ENCODE results near the gene TCF4. TPM values are rescaled to one million over a fixed set of nuclear protein-coding genes. Genes with fewer than 3 reads are reported as not detected.

Gene TCF4
- total RNA-seq, 1 experiment from 2014 or later: 2.3 TPM

- Histone ChIP-seq H3K27me3 (ENCODE audit: control insufficient read depth, insufficient read depth, low read length) (no peaks in the 10 kb centered on the region), H3K4me1 (ENCODE audit: control insufficient read depth, insufficient read depth, low read length) (no peaks in the 10 kb centered on the region), H3K4me3 (ENCODE audit: low read depth in 2 of 2, low read length in 2 of 2) (no peak overlapping the region), H3K27ac (ENCODE audit: low read length) (no peak overlapping the region), H3K9me3 (ENCODE audit: control insufficient read depth, insufficient read depth, low read depth, low read length) (no peaks in the 10 kb centered on the region), H3K36me3 (ENCODE audit: control insufficient read depth, insufficient read depth, low read length) (no peaks in the 10 kb centered on the region)
- BruUV-seq (replicated peaks): no TSS peak
- no peak for DNase-seq (ENCODE audit: low read depth, low spot score)
- POLR2A ChIA-PET: no interaction called here
- TF ChIP-seq, protein P1, sequence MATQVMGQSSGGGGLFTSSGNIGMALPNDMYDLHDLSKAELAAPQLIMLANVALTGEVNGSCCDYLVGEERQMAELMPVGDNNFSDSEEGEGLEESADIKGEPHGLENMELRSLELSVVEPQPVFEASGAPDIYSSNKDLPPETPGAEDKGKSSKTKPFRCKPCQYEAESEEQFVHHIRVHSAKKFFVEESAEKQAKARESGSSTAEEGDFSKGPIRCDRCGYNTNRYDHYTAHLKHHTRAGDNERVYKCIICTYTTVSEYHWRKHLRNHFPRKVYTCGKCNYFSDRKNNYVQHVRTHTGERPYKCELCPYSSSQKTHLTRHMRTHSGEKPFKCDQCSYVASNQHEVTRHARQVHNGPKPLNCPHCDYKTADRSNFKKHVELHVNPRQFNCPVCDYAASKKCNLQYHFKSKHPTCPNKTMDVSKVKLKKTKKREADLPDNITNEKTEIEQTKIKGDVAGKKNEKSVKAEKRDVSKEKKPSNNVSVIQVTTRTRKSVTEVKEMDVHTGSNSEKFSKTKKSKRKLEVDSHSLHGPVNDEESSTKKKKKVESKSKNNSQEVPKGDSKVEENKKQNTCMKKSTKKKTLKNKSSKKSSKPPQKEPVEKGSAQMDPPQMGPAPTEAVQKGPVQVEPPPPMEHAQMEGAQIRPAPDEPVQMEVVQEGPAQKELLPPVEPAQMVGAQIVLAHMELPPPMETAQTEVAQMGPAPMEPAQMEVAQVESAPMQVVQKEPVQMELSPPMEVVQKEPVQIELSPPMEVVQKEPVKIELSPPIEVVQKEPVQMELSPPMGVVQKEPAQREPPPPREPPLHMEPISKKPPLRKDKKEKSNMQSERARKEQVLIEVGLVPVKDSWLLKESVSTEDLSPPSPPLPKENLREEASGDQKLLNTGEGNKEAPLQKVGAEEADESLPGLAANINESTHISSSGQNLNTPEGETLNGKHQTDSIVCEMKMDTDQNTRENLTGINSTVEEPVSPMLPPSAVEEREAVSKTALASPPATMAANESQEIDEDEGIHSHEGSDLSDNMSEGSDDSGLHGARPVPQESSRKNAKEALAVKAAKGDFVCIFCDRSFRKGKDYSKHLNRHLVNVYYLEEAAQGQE (IDR thresholded peaks at IDR 0.05; ENCODE audit: insufficient read depth in 1 of 2, low read depth in 2 of 2, low read length in 1 of 2): no peak
- TF ChIP-seq TCF7L2 (IDR thresholded peaks at IDR 0.05; ENCODE audit: low read depth, low read length) (no peak), SIN3A (IDR thresholded peaks at IDR 0.05; ENCODE audit: borderline replicate concordance, insufficient read depth, low read depth, low read length) (no peak), POLR2AphosphoS5 (IDR thresholded peaks at IDR 0.05; ENCODE audit: low read depth, low read length) (no peak), CTCF (IDR thresholded peaks at IDR 0.05) (no peak)
- in situ Hi-C loops (cut with HindIII; ENCODE audit: low pct_unique_long_range_greater_than_20kb, low sequenced_read_pairs): no loop called here
- CTCF ChIA-PET: no interaction called here
- intact Hi-C loops (cut with micrococcal nuclease; ENCODE audit: unreplicated experiment): no loop called here
- ATAC-seq: no peak
These were observed 401.4 kb downstream of the TCF4 start for GRCh38 chr18:55186588-55186987.

DNA sequence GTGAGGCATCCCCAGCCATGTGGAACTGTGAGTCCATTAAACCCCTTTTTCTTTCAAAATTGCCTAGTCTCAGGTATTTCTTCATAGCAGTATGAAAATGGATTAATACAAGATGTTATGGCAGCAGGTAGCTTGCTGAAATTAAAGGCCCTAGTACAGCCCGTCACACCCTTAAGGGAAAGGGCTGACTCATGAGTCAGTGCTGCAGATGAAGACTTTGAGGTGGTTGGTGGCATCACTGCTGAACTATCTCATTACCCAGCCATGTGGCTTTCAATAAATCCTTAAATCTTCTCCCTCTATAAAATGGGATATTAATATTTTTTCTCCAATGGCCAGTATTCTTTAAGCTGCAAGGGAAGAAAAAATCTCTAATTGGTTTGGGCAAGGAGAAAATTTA is 402.6 kb downstream of the TCF4 start:
- no peak overlapping the region for H3K4me3 ChIP-seq (ENCODE audit: low read depth in 2 of 2, low read length in 2 of 2)
- no peak overlapping the region for H3K27ac ChIP-seq (ENCODE audit: low read length)
- BruUV-seq (replicated peaks): no TSS peak
- no peaks in the 10 kb centered on the region for H3K4me1 ChIP-seq (ENCODE audit: control insufficient read depth, insufficient read depth, low read length)
- CTCF ChIA-PET: interaction anchor here (0.7 kb wide), 1 partner anchor 1856 kb away, joined by 3 read pairs; no protein-coding TSS in a partner anchor
- ATAC-seq (no peak), DNase-seq (ENCODE audit: low read depth, low spot score) (no peak)
- H3K36me3 ChIP-seq (ENCODE audit: control insufficient read depth, insufficient read depth, low read length): no peaks in the 10 kb centered on the region
- in situ Hi-C loops (cut with HindIII; ENCODE audit: low pct_unique_long_range_greater_than_20kb, low sequenced_read_pairs) (no loop called here), intact Hi-C loops (cut with micrococcal nuclease; ENCODE audit: unreplicated experiment) (no loop called here)
- TF ChIP-seq POLR2AphosphoS5 (IDR thresholded peaks at IDR 0.05; ENCODE audit: low read depth, low read length) (no peak), TCF7L2 (IDR thresholded peaks at IDR 0.05; ENCODE audit: low read depth, low read length) (no peak), CTCF (IDR thresholded peaks at IDR 0.05) (no peak), SIN3A (IDR thresholded peaks at IDR 0.05; ENCODE audit: borderline replicate concordance, insufficient read depth, low read depth, low read length) (no peak)
- TF ChIP-seq, protein P1 (IDR thresholded peaks at IDR 0.05; ENCODE audit: insufficient read depth in 1 of 2, low read depth in 2 of 2, low read length in 1 of 2): no peak
- H3K9me3 ChIP-seq (ENCODE audit: control insufficient read depth, insufficient read depth, low read depth, low read length): no peaks in the 10 kb centered on the region
- H3K27me3 ChIP-seq (ENCODE audit: control insufficient read depth, insufficient read depth, low read length): no peaks in the 10 kb centered on the region
- POLR2A ChIA-PET: no interaction called here

Data from Panc1 (cell line).